Iris pigment epithelial cell (primary cell): ENCODE measurements around the gene PKIG.
"Not testable (repeated sequence)": the region's sequence is repeated elsewhere in the genome, so short reads cannot be mapped to it uniquely, and the experiment has no call there.

Source experiments
- DNase-seq: peaks from one replicate; pipeline ENCODE4 v3.0.0-alpha.2; 2011; ENCODE audit warnings: low read depth

Gene PKIG

DNA sequence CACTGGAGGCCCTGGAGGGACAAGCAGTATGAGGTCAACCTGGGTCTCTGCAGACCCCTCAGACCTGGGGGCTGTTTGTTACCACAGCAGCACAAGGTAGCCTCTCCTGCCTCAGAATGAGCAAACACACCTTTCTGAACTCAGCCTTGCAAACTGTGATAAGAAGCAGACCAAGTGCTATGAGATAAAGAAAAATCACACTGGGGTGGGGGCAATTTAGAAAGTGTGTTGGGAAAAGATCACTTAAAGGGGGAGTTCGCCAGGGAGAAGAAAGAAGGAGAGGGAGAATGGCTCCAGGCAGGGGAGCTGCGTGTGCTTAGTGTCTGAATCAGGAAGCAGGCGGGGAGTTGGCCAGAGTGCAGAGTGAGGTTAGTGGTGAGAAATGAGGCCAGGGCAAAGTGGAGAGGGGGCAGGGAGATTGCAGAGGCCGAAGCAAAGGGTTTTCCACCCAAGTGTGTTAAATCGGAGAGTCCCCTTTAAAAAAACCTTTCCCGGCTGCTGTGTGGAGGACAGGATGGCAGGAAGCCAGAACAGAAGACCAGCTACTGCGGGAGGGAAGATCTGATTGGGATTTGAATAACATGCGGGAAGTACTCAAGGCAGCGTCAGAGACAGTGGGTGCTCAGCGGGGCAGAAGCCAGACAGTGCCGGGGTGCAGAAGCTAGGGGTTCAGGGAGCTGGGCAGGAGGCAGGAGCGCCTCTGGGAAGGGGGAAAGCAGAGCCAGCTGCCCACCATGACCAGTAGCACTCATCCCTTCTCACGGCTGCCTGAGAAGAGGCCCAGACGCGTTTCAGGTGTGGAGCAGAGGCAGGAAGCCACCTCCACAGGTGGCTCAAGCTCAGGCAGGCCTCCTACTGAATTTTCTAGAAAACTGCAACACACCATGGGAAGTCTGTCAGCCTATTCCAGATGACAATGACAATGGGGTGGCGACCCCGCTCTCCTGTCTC, 60.1 kb downstream of the PKIG start:
- peak; percentile 94 for DNase-seq

DNA sequence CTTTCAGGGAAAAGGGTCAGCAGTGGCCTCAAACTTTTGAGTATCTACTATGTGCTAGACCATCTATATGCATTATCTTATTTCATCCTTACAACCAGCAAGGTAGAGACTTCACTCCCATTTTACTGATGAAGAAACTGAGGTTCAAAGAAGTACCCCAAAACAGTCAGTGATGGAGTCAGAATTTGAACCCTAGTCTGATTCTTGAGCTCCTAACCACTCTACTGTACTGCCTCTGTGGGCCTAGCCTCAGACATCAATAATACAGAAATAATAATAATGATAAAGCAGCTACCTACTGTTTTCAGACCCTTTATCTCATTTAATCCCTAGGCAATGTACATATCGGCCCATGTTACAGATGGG, 60.8 kb downstream of the PKIG start:
- no peak for DNase-seq

DNA sequence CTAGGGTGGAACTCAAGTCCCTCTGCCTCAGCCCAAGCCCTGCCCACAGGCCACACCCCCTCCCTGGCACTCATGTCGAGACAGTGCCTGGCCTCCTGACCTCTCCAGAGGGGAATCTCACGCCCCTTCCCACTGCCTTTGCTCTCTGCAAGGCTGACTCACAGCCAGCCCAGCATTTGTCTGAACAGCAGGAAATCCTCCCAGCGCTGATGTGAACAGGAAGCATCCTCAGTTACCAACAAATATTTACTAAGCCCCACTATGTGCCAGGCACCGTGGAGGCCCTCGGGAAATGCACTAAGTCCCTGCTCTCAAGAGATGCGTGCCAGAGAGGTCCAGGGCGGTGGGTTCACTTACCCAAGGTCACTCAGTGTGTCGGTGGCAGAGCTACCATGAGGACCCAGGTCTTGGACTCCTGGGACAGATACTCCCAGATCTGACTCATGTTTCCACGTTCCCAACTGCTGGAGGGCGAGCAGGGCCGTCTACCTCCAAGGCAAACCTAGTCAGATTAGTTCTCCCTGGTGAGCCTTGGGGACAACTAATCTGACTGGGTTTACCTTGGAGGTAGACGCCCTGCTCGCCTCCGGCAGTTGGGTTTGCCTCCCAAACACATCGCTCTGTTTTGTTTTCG, 61.3 kb downstream of the PKIG start:
- DNase-seq, result peak; percentile 90

DNA sequence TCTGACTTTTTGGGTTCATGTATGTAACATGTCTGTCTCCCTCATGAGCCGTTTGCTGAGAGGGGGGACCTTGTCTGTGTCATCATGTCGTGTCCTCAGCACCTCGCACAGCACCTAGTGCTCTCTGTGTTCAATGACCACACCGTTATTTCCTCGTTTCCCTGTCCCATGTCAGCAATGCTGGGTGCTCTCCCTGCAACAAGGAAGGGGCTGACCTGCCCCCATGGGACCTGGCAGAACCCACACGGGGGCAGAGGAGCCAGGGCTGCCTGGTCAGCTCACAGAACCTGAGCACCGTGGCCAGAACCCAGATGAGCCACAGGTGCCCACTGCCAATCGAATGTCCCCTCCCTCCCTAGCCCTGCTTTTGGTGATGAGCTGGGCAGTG, 61.8 kb downstream of the PKIG start:
- no peak for DNase-seq

DNA sequence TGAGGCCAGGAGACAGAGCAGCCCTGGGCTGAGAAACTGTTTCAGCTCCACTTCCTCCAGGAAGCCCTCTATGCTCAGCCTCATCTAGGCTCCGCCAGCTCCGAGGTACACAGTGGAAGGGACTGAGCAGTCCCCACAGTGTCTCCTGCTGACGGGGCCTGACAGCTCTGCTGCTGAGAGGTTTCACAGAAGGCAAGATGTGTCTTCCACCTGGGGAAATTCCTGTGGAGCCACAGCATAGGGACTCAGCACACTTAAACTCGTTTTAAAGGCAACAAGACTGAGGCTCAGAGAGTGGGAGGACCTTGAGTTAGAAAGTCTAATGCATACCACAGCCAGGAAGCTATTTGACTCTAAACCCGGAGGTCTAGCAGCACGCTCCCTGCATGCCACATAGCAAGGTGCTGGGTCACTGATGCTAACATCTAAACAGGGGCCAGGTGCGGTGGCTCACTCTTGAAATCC, 62.3 kb downstream of the PKIG start:
- DNase-seq, result no peak

DNA sequence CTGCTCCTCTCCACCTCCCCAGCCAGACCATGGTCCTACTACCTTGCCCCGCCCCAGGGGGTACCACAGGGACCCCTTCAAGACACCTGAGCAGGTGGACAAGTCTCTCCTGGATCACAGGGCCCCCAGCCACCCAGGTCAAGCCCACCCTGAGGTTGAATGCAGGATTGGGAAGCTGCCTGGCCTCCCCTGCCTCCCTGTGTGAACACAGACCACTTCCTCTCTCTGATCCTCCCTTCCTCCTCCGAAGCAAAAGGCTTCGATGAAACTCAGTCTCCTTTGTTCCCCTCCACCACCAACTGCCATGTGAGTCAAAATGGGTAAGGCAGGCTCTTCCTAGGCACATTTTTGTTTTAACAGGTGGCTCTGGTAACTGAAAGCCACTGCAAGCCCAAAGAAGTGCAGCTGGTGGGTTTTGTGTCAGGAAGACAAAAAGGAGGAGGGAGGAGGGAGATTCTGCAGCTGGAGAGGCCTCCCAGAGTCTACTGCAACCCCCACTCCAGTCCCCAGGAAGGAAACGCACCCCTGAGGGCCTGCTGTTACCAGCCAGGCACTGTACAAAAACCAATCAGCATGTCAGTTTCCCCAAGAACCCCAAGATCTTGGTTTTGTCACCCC, 63.8 kb downstream of the PKIG start:
- no peak for DNase-seq

DNA sequence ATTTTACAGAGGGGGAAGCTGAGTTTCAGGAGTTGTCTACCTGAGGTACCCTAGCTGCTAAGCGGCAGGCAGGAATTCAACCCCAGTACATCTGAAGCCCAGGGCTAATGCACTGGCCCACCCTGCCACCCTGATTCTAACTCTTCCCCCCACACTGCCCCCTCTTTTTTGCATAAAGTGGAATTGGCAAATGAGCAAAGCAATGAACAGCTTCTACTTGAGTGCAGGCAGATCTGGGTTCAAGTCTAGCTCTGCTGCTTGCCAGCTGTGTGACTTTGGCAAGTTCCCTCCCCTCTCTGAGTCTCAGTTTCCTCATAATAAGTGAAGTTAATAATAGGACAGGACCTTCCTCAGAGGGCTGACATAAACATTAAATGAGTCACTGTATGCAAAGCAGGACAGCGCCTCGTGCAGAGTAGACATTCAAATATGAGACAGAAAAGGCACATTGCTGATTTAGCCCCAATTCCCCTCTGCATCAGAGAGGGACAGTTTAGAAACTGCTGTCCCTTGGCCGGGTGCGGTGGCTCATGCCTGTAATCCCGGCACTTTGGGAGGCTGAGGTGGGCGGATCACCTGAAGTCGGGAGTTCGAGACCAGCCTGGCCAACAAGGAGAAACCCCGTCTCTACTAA, 64.4 kb downstream of the PKIG start:
- peak; percentile 74 for DNase-seq

DNA sequence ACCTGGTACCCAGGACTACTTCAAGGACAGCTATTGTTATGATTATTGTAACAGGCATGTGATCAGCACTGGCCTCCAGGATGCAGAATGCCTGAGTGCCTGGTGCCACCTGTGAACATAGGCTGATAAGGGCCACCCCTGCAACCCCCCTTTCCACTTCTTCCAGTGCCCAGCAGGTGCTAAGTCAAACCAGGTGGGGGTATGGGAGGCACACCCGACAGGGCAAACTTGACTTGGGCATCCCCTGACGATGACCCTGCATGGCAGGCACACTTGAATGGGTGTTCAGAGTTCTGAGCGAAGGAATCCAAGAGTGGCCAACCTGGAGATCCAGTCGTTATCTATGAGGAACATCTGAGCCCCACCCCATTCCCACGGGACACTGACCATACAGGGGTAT, 65.7 kb downstream of the PKIG start:
- no peak for DNase-seq

DNA sequence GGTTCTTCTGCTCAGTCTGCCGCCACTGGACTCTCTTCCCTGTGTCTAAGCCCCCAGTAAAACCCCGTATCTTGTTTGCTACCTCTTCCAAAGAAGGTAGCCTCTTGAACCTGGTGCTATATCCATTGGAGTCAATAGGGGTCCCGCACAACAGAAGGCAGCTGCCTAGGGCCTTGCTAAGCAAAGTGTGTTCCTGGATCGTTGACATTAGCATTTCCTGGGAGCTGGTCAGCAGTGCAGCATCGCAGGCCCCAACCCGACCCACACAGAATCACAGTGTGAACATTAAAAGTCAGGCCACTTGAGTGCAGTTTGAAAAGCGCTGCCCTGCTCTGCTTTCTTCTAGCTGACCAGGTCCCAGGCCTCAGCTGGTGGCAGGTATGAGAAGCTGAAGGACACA, 66.2 kb downstream of the PKIG start:
- DNase-seq, result no peak

DNA sequence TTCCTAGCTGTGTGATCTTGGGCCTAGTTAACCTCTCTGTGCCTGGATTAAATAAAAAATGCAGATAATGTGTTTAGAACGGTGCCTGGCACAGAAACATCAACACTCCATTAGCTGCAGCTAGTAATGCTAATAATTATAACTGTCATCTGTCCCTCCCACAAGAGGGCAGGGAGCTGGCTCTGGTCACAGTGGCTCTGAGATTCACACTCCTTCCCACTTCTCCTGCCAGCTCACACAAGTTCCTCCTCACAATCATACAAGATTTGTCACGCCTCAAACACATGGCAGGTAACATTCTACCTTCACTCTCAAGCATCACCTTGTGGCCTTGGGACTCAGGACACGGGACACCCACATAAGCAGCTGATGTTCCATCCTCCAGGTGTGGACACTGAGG, 66.7 kb downstream of the PKIG start:
- DNase-seq, result no peak

DNA sequence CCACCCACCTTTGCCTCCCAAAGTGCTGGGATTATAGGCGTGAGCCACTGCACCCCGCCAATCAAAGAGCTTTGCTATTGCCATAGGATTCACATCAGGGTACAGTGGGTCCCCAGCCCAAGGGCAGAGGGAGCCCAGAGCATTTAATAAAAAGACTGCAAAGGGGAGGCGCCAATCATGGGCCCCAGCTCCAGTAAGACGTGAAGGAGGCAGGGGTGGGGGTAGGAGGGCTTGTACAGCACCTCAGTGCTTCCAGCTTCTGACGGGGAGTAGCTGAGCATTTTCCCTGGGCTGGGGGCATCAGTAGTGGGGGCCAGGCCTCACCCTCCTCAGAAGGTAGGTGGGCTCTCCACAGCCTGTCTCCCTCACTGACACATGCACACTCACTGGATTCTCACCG, 67.6 kb downstream of the PKIG start:
- DNase-seq, result no peak

DNA sequence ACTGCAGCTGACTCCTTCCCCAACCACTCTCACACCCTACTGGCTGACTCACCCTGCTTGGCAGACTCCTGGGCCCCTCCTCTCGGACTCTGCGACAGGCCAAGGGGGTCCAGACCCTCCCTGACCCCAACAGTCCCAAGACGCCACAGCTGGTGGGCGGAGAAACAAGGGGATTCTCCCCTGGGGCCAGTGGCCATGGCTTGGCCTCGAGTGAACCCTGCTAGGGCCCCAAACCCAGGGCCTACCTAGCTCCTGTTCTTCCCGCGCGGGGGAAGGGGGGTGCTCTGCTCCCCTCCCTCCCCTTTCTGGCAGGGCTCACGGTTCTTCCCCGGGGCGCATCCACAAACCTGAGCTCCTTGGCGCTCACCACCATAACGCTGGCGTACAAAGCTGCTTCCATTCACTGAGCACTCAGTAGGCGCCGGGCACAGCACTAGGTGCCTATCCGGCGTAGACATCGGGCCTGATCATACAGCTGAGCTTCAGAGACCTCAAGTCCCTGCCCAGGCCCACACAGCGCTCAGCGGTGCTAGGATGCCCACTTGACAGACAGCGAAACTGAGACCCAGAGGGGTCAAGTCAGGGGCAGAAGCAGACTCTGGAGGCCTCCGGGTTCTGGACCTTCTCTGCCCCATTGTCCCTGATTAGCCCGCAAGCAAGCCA, 68.5 kb downstream of the PKIG start:
- DNase-seq, result no peak

DNA sequence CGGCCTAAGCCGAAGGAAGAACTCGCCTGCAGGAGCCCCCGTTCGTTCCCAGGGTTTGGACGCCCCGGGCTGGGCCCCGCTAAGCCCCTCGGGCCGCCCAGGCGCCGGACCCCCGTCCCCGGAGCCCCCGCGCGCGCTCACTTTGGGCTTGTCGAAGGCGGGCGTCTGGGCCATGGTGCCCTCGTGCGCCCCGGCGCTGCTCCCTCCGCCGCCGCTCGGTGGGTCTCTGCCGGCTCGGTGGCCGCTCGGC, 69.0 kb downstream of the PKIG start:
- no peak for DNase-seq

DNA sequence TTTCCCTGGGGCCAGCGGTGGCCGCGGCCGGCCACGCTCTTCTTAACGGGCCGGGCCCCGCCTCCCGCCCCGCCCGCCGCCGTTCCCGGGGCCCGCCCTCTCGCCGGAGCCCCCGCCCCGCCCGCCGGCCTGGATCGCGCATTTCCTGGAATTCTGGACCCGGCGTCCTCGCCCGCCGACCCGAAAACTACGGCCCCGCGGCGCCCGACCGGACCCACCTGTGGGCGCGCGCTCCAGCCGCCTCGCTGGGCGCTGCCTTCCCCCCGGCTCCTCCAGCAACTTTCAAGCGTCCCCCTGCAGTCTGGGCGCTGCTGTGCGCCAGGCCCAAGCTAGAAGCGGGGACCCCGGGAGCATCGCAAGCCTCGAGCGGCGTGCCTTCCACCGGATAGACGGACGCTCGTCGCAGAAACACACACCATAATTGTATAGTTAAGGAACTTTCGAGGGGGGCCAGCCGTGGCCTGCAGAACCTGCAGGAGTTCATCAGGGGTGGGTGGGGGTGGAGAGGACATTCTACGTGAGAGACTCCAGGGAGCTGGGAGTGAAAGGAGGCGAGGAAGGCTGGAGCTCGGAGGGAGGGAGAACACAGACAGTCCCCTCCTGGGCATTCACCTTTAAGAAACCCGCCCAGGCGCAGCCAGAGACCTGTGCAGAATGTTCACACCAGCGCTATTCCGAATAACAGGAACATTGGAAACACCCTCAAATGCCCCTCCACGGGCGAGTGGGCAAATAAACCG, 69.5 kb downstream of the PKIG start, which contains the start of gene ADA:
Gene ADA, minus strand, starts transcription at position 16 of the 740 bp plus-strand sequence. CDS start 92 bp downstream, outside the sequence.
- DNase-seq, result no peak

DNA sequence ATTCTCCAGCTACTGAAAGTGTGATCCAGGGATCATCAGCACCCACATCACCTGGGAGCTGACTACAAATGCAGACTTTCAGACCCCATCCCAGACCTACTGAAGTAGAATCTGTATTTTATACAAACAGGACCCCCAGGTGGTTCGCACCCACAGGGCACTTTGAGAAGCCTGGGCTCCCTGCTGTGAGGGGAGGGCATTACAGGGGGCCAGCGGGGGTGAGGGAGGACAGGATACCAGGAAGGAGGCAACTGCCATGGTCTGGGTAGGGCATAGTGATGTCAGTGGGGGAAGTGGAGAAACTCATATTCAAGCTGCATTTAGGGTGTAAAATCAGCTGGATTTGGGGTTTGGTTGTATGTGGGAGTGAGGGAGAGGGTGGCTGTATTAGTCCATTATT, 71.2 kb downstream of the PKIG start:
- DNase-seq, result no peak

DNA sequence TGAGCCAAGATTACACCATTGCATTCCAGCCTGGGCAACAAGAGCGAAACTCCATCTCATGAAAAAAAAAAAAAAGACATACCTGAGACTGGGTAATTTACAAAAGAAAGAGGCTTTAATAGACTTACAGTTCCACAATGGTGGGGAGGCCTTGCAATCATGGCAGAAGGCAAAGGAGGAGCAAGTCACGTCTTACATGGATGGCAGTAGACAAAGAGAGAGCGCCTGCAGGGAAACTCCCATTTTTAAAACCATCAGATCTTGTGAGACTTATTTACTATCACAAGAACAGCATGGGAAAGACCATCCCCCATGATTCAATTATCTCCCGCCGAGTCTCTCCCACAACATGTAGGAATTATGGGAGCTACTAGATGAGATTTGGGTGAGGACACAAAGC, 71.8 kb downstream of the PKIG start:
- not testable (repeated sequence) for DNase-seq

DNA sequence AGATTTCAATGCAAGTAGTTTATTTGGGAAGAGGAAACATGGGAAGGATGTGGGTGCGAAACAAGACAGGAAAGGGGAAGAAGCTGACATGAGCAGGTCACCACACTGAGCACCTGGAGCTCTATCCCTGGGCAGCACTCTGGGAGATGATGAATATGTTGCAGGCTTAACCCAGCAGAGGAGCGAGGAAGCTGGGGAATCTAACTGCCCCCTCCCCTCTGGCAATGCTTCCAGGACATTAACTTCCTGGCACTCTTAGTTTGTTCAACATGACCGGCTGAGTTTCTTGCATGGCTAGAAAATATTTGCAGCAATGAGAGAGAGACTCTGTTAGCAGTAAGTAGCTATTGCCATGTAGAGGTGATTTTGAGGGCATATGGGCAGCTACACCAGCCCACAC, 74.1 kb downstream of the PKIG start:
- no peak for DNase-seq

DNA sequence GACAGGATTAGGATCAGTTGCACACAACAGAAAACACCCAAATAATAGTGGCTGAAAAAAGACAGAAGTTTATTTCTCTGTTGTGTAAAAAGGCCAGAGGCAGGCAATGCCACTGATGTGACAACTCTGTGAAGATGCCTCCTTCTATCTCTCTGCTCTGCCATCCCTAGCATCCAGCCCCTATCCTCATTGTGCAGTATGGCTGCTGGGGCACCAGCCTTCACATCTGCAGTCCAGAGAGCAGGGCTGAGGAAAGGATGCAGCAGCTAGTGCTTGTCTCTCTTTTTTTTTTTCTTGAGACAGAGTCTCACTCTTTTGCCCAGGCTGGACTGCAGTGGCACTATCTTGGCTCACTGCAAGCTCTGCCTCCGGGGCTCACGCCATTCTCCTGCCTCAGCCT, 75.5 kb downstream of the PKIG start:
- no peak for DNase-seq

DNA sequence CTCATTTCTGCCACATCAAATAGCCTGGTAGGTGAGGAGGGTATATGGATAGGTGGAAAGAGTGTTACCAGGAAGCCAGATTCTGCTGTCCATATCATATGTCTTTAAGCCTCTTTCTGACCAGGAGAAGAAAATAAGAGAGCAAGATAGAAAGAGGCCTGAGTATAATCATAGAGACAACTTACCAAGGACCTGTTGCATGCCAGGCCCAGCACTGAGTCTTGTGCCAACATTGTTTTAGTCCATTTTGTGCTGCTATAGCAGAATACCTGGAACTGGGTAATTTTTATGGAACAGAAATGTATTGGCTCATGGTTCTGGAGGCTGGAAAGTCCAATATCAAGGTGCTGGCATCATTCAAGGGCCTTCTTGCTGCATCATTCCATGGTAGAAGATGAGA, 76.4 kb downstream of the PKIG start:
- no peak for DNase-seq

DNA sequence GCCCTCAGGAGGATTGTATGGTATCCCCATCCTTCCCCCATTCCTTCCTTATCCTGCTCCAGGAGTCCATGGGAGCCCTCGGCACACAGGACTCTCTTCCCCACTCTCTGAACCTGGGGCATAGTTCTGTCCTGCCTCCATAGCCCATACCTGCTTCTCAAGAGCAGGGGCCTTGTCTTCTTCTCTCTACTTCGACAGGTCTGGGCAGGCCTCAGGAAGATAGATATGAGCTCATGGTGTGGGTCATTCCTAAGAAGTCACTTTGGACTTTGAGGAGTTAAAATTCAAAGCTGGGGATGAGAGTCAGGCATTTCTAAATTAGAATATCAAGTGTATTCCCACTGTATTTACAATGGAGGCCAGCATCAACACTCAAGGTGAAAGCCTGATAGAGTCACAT, 77.6 kb downstream of the PKIG start:
- DNase-seq, result no peak

DNA sequence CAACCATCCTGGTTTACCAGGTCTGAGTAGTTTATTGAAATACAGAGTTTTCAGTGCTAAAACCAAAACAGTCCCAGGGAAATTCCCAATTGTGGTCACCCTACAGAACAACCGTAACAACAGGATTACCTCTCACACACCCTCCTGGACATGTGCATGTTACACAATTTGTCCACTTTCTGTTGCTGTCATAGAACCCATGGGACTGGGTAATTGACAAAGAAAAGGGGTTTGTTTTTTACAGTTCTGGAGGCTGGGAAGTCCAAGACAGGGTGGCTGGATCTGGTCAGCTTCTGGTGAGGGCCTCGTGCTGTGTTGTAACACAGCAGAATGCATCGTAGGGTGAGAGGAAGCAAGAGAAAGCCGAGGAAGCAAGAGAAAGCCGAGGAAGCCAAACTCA, 78.2 kb downstream of the PKIG start:
- no peak for DNase-seq

DNA sequence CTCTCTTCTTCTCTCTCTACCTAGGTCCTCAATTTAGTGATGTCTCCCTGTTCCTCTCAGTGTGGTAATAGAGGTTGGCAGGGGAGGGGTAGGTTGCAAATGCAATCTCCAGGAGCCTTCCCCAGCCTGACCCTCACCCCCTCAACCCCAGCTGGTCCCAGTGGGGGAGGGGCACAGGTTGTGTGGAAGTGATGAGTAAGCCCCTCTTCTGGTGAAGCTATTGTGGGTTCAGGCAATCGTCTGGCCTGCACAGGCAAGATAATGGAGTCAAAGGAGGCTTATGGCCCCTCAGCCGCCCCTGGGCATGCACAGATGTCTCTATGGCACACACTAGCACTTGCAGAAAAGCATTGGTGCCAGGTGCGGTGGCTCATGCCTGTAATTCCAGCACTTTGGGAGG, 79.9 kb downstream of the PKIG start:
- DNase-seq, result no peak
